Psoas muscle (tissue), 8 donors: ENCODE results near the gene SRRM2. TPM values are rescaled to one million over a fixed set of nuclear protein-coding genes. Genes with fewer than 3 reads are reported as not detected.

Experiments
- ATAC-seq, 4 donors: fragments of 200-7000 bp; cut with Tn5 transposase; one replicate each; pipeline ENCODE4 v1.9.1; 2020; ENCODE audit warnings: moderate library complexity in 3 of 4, mild to moderate bottlenecking in 2 of 4
- DNase-seq, 2 donors: peaks; one replicate each; pipeline ENCODE4 v3.0.0-alpha.2; 2020
- H3K27ac ChIP-seq: fragments of 200-600 bp; one replicate; pipeline ENCODE4 v1.8.0; 2022
- H3K27me3 ChIP-seq, 3 donors: fragments of 200-600 bp in 1 of 3; one replicate each; pipeline versions ENCODE4 v1.6.1 to v1.8.0; 2013 to 2022; ENCODE audit warnings: low read length in 2 of 3, mild to moderate bottlenecking in 2 of 3, moderate library complexity in 1 of 3; ENCODE audit not compliant: insufficient read depth in 3 of 3
- H3K36me3 ChIP-seq, 2 donors: fragments of 200-600 bp in 1 of 2; one replicate each; pipeline versions ENCODE4 v1.6.1 to v1.8.0; 2013 to 2022; ENCODE audit warnings: low read depth in 1 of 2, mild to moderate bottlenecking in 1 of 2, moderate library complexity in 1 of 2; ENCODE audit not compliant: insufficient read depth in 1 of 2
- H3K4me1 ChIP-seq: fragments of 200-600 bp; one replicate; pipeline ENCODE4 v1.8.0; 2022
- H3K4me3 ChIP-seq: fragments of 200-600 bp; one replicate; pipeline ENCODE4 v1.8.0; 2022; ENCODE audit warnings: mild to moderate bottlenecking
- H3K9me3 ChIP-seq: fragments of 200-600 bp; one replicate; pipeline ENCODE4 v1.8.0; 2022
- CTCF ChIP-seq: fragments of 200-600 bp; IDR thresholded peaks from one replicate; pipeline ENCODE4 v1.8.0; 2022; ENCODE audit warnings: antibody characterized with exemption
- WGBS, 3 donors: extraction: QIAGEN DNeasy Blood & Tissue Kit; methylation state at CpG; one replicate each; pipeline versions ENCODE4 v1.1.6 to v1.1.7; 2013; 5-methylcytosine and 5-hydroxymethylcytosine counted together
- intact Hi-C, 2 donors: fragments of 100-400 bp; cut with DNase I; formaldehyde crosslinking; loops; one replicate each; pipeline versions ENCODE4 v1.11.0 to v1.14.2; 2022
- polyA plus RNA-seq, 3 donors: library from polyadenylated mRNA; stranded (reverse); fragments of 200-250 nt; gene quantifications; one replicate each; pipeline ENCODE4 v1.2.3, GENCODE V29; 2013
- total RNA-seq, 4 donors: library from RNA; stranded (reverse); fragmentation: NEBNext Ultra II Directional in 2 of 4; extraction: Animal tissue kit (Norgen Biotek cat#: 25700) in 2 of 4; gene quantifications; one replicate each; pipeline versions ENCODE4 v1.2.1 to v1.2.4, GENCODE V29; 2021 to 2023
- donor health status: healthy with polysubstance abuse.
- donor health status: DM: no; HTN: no; CAD: no; lungs with moderate emphysema.
- donor health status: Bipolar disorder and iron deficiency.
- donor health status: healthy.
- donor health status: DM: yes; HTN: yes; CAD: no.
- donor health status: DM: no; HTN: no; CAD: no.
- donor health status: DM: no; HTN: no; CAD: no.
- donor health status: DM: yes; HTN: yes; CAD: no.

The SRRM2 gene
- total and polyA plus RNA-seq, 7 donors = 183 to 413 (median 277) TPM

- DNase-seq = no peak
Observed at GRCh38 chr16:2716948-2717347, 35.5 kb upstream of the SRRM2 start.

GRCh38 chr16:2717383-2718263, 34.8 kb upstream of the SRRM2 start:
- intact Hi-C loops = no loop called here
- Histone ChIP-seq H3K27ac (no peak overlapping the region), H3K27me3 (no peaks in the 10 kb centered on the region), H3K4me1 (peaks cover 18% of the 10 kb centered on the region), H3K36me3 (no peaks in the 10 kb centered on the region), H3K9me3 (no peaks in the 10 kb centered on the region), H3K4me3 (no peak overlapping the region)
- DNase-seq (no peak), ATAC-seq (no peak)
- WGBS, 3 donors = 81 to 87% (median 84%) methylated on average over 21 of the region's 21 CpGs
- TF ChIP-seq CTCF = no peak

More at GRCh38 chr16:2716948-2717347, 35.5 kb upstream of the SRRM2 start:
- no peaks in the 10 kb centered on the region for H3K36me3 ChIP-seq
- peaks cover 18% of the 10 kb centered on the region for H3K4me1 ChIP-seq
- no peaks in the 10 kb centered on the region for H3K9me3 ChIP-seq
- no peak overlapping the region for H3K4me3 ChIP-seq
- intact Hi-C loops = no loop called here
- no peak for TF ChIP-seq CTCF
- no peak overlapping the region for H3K27ac ChIP-seq
- WGBS, 3 donors = 82 to 85% (median 82%) methylated on average over 10 of the region's 10 CpGs
- H3K27me3 ChIP-seq = no peaks in the 10 kb centered on the region
- ATAC-seq = no peak

- Histone ChIP-seq H3K27me3 (peaks cover 0 to 2% (median 0%) of the 10 kb centered on the region in 3 donors), H3K36me3 (no peaks in the 10 kb centered on the region), H3K4me3 (no peak overlapping the region), H3K4me1 (peaks cover 18% of the 10 kb centered on the region), H3K9me3 (no peaks in the 10 kb centered on the region), H3K27ac (no peak overlapping the region)
- TF ChIP-seq CTCF = no peak
- ATAC-seq (peak; percentile 15 to 68 (median 50)), DNase-seq (no peak)
- intact Hi-C loops = loop anchor here in 1 of 2 donors (10.0 kb wide), 1 partner anchor 145 kb away; no protein-coding TSS in a partner anchor
- WGBS, 3 donors = 28 to 41% (median 33%) methylated on average over 16 of the region's 16 CpGs
Observed at GRCh38 chr16:2719328-2720063, 32.9 kb upstream of the SRRM2 start.

- no peak for DNase-seq
- Histone ChIP-seq H3K27me3 (peaks cover 0 to 7% (median 0%) of the 10 kb centered on the region in 3 donors), H3K4me3 (peak within 1 kb of the TSS; percentile 63), H3K4me1 (peaks cover 18% of the 10 kb centered on the region), H3K9me3 (no peaks in the 10 kb centered on the region), H3K36me3 (no peaks in the 10 kb centered on the region), H3K27ac (peak within 1 kb of the TSS; percentile 53)
- intact Hi-C loops = loop anchor here in 1 of 2 donors (10.0 kb wide), 1 partner anchor 145 kb away; no protein-coding TSS in a partner anchor
- 69 to 77% (median 72%) methylated on average over 24 to 26 of the region's 26 CpGs for WGBS, 3 donors
- TF ChIP-seq CTCF = no peak
- no peak for ATAC-seq
Observed at GRCh38 chr16:2720064-2720457, 32.4 kb upstream of the SRRM2 start, which contains the start of gene PRSS27. Gene PRSS27 (minus strand): TSS chr16:2720224. CDS start chr16:2720160, 64 bp downstream.
